OCI-M1 (cell line): ENCODE data around the gene AQP3.
"Not testable (repeated sequence)": the region's sequence is repeated elsewhere in the genome, so short reads cannot be mapped to it uniquely, and the experiment has no call there.

Experiments
- DNase-seq: peaks from one replicate; lab custom pipeline; 2025; lab: John Stamatoyannopoulos, UW

AQP3 gene

GRCh38 chr9:33414889-33415500, 32.4 kb downstream of the AQP3 start:
- no peak for DNase-seq

- no peak for DNase-seq
These were observed 33.1 kb downstream of the AQP3 start for GRCh38 chr9:33414268-33414667.

- DNase-seq = no peak
These were observed 39.3 kb downstream of the AQP3 start for GRCh38 chr9:33408087-33408486.

GRCh38 chr9:33407061-33407460, 40.3 kb downstream of the AQP3 start:
- no peak for DNase-seq

- no peak for DNase-seq
These were observed 42.5 kb downstream of the AQP3 start for GRCh38 chr9:33404788-33405362.

GRCh38 chr9:33403941-33404787, 43.2 kb downstream of the AQP3 start:
- no peak for DNase-seq

GRCh38 chr9:33402371-33402770, 45.0 kb downstream of the AQP3 start, which contains the start of gene AQP7:
Gene AQP7, minus strand, starts transcription at chr9:33402568. Its CDS starts 1,306 bp downstream, at chr9:33401262.
- DNase-seq = not testable (repeated sequence)

GRCh38 chr9:33401809-33402208, 45.6 kb downstream of the AQP3 start:
- DNase-seq = not testable (repeated sequence)

- DNase-seq = not testable (repeated sequence)
These were observed 48.3 kb downstream of the AQP3 start for GRCh38 chr9:33399047-33399446.

- not testable (repeated sequence) for DNase-seq
These were observed 49.6 kb downstream of the AQP3 start for GRCh38 chr9:33397801-33398200.

GRCh38 chr9:33395159-33395879, 52.1 kb downstream of the AQP3 start:
- not testable (repeated sequence) for DNase-seq

GRCh38 chr9:33393986-33394385, 53.4 kb downstream of the AQP3 start:
- DNase-seq = not testable (repeated sequence)

- DNase-seq = no peak
These were observed 53.8 kb downstream of the AQP3 start for GRCh38 chr9:33393581-33393980.

GRCh38 chr9:33392591-33393021, 54.8 kb downstream of the AQP3 start:
- DNase-seq = not testable (repeated sequence)
